Natural killer cell (primary cell): Measurements from ENCODE around the gene TBC1D10A. TPM values are rescaled to one million over a fixed set of nuclear protein-coding genes. Genes with fewer than 3 reads are reported as not detected.

Source experiments
- ATAC-seq, 3 donors: fragments of 150-1000 bp in 2 of 3; fragments of 200-7000 bp in 1 of 3; cut with Tn5 transposase; 1 replicate in 1 of 3; 2 replicates in 2 of 3; pipeline ENCODE4 v1.10.0; 2021; ENCODE audit warnings: mild to moderate bottlenecking in 2 of 3, moderate library complexity in 2 of 3
- DNase-seq, 2 donors: peaks; one replicate each; pipeline versions ENCODE4 v3.0.0 to v3.0.0-alpha.2; 2013 to 2021; ENCODE audit warnings: mixed read lengths in 1 of 2
- H3K27ac ChIP-seq: one replicate; pipeline ENCODE4 v1.5.1; 2013; ENCODE audit warnings: mild to moderate bottlenecking, low read length
- H3K27me3 ChIP-seq: one replicate; pipeline ENCODE4 v1.6.1; 2013; ENCODE audit warnings: low read length; ENCODE audit not compliant: control insufficient read depth, insufficient read depth
- H3K36me3 ChIP-seq: one replicate; pipeline ENCODE4 v1.6.1; 2013; ENCODE audit warnings: low read length; ENCODE audit not compliant: control insufficient read depth, insufficient read depth
- H3K4me1 ChIP-seq: one replicate; pipeline ENCODE4 v1.6.1; 2013; ENCODE audit warnings: low read length; ENCODE audit not compliant: control insufficient read depth, insufficient read depth
- H3K4me3 ChIP-seq: one replicate; pipeline ENCODE4 v1.5.1; 2013; ENCODE audit warnings: low read length
- H3K9me3 ChIP-seq: one replicate; pipeline ENCODE4 v1.6.1; 2013; ENCODE audit warnings: low read length; ENCODE audit not compliant: control insufficient read depth, insufficient read depth
- H3K27ac Mint-ChIP-seq, 2 donors: one replicate each; pipeline ENCODE4 v1.8.0; 2022; ENCODE audit warnings: mild to moderate bottlenecking in 2 of 2, mixed read lengths in 2 of 2, moderate library complexity in 1 of 2
- H3K27me3 Mint-ChIP-seq, 2 donors: one replicate each; pipeline ENCODE4 v1.8.0; 2022; ENCODE audit warnings: low read depth in 2 of 2, mixed read lengths in 2 of 2
- H3K36me3 Mint-ChIP-seq: one replicate; pipeline ENCODE4 v1.8.0; 2022; ENCODE audit warnings: mixed read lengths
- H3K4me1 Mint-ChIP-seq, 2 donors: one replicate each; pipeline ENCODE4 v1.8.0; 2022; ENCODE audit warnings: mixed read lengths in 2 of 2
- H3K4me3 Mint-ChIP-seq: one replicate; pipeline ENCODE4 v1.8.0; 2022; ENCODE audit warnings: mild to moderate bottlenecking, moderate library complexity, mixed read lengths
- H3K9me3 Mint-ChIP-seq, 2 donors: one replicate each; pipeline ENCODE4 v1.8.0; 2022; ENCODE audit warnings: mixed read lengths in 2 of 2
- CTCF ChIP-seq: fragments of 200-600 bp; IDR thresholded peaks from one replicate; pipeline ENCODE4 v1.8.0; 2022; ENCODE audit warnings: antibody characterized with exemption
- WGBS: methylation state at CpG from one replicate; pipeline ENCODE4 v1.1.7; 2013; ENCODE audit warnings: missing lambda C conversion rate; ENCODE audit not compliant: insufficient coverage; 5-methylcytosine and 5-hydroxymethylcytosine counted together
- intact Hi-C: fragments of 100-400 bp; cut with micrococcal nuclease; formaldehyde crosslinking; loops from one replicate; pipeline ENCODE4 v1.14.2; 2022
- total RNA-seq, 4 donors: library from RNA; stranded (reverse); fragments of 120-200 nt in 1 of 4; gene quantifications; one replicate each; pipeline versions ENCODE4 v1.2.3 to v1.2.4, GENCODE V29; 2013 to 2022

TBC1D10A gene
- total RNA-seq, 3 donors from 2014 or later (not counting 1 experiment from before 2014, with no cell fraction given): 38.9 to 48.0 (median 47.9) TPM

DNA sequence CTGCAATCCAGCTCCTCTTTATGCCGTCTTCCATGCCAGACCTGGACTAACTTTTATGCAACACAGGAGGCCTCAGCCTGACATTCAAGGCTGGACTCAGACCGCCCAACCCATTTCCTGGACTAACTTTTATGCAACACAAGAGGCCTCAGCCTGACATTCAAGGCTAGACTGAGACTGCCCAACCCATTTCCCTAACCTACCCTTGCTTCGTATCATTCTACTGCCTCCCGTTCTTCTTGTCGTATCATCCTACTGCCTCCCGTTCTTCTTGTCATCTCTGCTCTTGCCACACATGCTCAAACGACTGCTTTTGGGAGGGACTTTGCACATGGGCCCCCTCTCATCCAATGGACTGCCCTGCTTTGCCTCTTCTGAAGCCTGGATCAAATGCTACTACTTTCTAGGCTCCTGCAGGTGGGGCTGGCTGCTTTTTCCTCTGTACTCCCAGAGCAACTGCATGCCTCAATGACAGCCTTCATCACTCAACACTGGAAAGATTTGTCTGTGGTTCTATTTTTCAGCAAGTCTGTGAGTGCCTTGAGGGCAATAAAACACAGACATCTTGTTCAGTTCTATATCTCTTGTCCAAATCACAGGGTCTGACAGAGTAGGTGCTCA is 7.8 kb downstream of the TBC1D10A start:
- Mint-ChIP-seq H3K27ac (peak overlapping the region; percentile 43 to 77), H3K4me3 (no peak overlapping the region), H3K27me3 (no peaks in the 10 kb centered on the region), H3K36me3 (no peaks in the 10 kb centered on the region), H3K4me1 (peaks cover 72 to 92% of the 10 kb centered on the region in 2 donors), H3K9me3 (no peaks in the 10 kb centered on the region)
- TF ChIP-seq CTCF: no peak
- intact Hi-C loops: no loop called here
- no peak overlapping the region for H3K27ac ChIP-seq
- peaks cover 18% of the 10 kb centered on the region for H3K36me3 ChIP-seq
- H3K9me3 ChIP-seq: no peaks in the 10 kb centered on the region
- H3K27me3 ChIP-seq: no peaks in the 10 kb centered on the region
- peaks cover 83% of the 10 kb centered on the region for H3K4me1 ChIP-seq
- H3K4me3 ChIP-seq: no peak overlapping the region
- WGBS: 82% methylated on average over 7 of the region's 7 CpGs
- ATAC-seq (peak in 1 of 3 donors; percentile 10), DNase-seq (no peak)

GRCh38 chr22:30317778-30318177 is 9.0 kb downstream of the TBC1D10A start:
- Histone ChIP-seq H3K27ac (no peak overlapping the region), H3K36me3 (peaks cover 18% of the 10 kb centered on the region), H3K27me3 (no peaks in the 10 kb centered on the region), H3K9me3 (no peaks in the 10 kb centered on the region), H3K4me1 (peaks cover 83% of the 10 kb centered on the region), H3K4me3 (no peak overlapping the region)
- no peak for ATAC-seq
- Mint-ChIP-seq H3K27ac (peak overlapping the region; percentile 70 to 77), H3K36me3 (no peaks in the 10 kb centered on the region), H3K9me3 (no peaks in the 10 kb centered on the region), H3K27me3 (no peaks in the 10 kb centered on the region), H3K4me3 (no peak overlapping the region), H3K4me1 (peaks cover 71 to 92% of the 10 kb centered on the region in 2 donors)
- no peak for TF ChIP-seq CTCF
- DNase-seq: no peak
- intact Hi-C loops: no loop called here
- 100% methylated on average over 1 of the region's 1 CpG for WGBS

GRCh38 chr22:30315962-30316576 is 10.7 kb downstream of the TBC1D10A start:
- no peak overlapping the region for H3K4me3 Mint-ChIP-seq
- intact Hi-C loops: no loop called here
- no peaks in the 10 kb centered on the region for H3K9me3 ChIP-seq
- no peaks in the 10 kb centered on the region for H3K36me3 Mint-ChIP-seq
- no peaks in the 10 kb centered on the region for H3K9me3 Mint-ChIP-seq
- H3K4me1 Mint-ChIP-seq: peaks cover 85 to 97% of the 10 kb centered on the region in 2 donors
- 68% methylated on average over 2 of the region's 2 CpGs for WGBS
- no peak for TF ChIP-seq CTCF
- H3K4me1 ChIP-seq: peaks cover 91% of the 10 kb centered on the region
- H3K27ac ChIP-seq: no peak overlapping the region
- no peaks in the 10 kb centered on the region for H3K27me3 Mint-ChIP-seq
- peaks cover 18% of the 10 kb centered on the region for H3K36me3 ChIP-seq
- DNase-seq (peak in 1 of 2 donors; percentile 42), ATAC-seq (no peak)
- peak overlapping the region; percentile 37 to 80 for H3K27ac Mint-ChIP-seq
- H3K27me3 ChIP-seq: no peaks in the 10 kb centered on the region
- H3K4me3 ChIP-seq: no peak overlapping the region
